HFFc6 (cell line): ENCODE results near the gene KIDINS220. TPM values are rescaled to one million over a fixed set of nuclear protein-coding genes. Genes with fewer than 3 reads are reported as not detected.
"Not testable (repeated sequence)": the region's sequence is repeated elsewhere in the genome, so short reads cannot be mapped to it uniquely, and the experiment has no call there.

Source experiments
- DNase-seq: peaks from one replicate; pipeline ENCODE4 v3.0.0-alpha.2; 2018
- H3K27ac Mint-ChIP-seq: 2 replicates; pipeline ENCODE4 v1.8.0; 2020; ENCODE audit warnings: mild to moderate bottlenecking, mixed read lengths
- H3K27me3 Mint-ChIP-seq: 2 replicates; pipeline ENCODE4 v1.8.0; 2021; ENCODE audit warnings: mild to moderate bottlenecking, moderate library complexity, mixed read lengths; ENCODE audit not compliant: insufficient read depth
- H3K36me3 Mint-ChIP-seq: 2 replicates; pipeline ENCODE4 v1.8.0; 2021; ENCODE audit warnings: low read depth, mixed read lengths
- H3K4me1 Mint-ChIP-seq: 2 replicates; pipeline ENCODE4 v1.8.0; 2020; ENCODE audit warnings: low read depth, mixed read lengths
- H3K4me3 Mint-ChIP-seq: 2 replicates; pipeline ENCODE4 v1.8.0; 2020; ENCODE audit warnings: mild to moderate bottlenecking, moderate library complexity, mixed read lengths
- H3K9me3 Mint-ChIP-seq: 2 replicates; pipeline ENCODE4 v1.8.0; 2020; ENCODE audit warnings: mild to moderate bottlenecking, mixed read lengths
- CTCF ChIP-seq: fragments of 200-600 bp; sonication (generic); IDR thresholded peaks from 2 replicates; pipeline ENCODE4 v1.5.0; 2021; ENCODE audit warnings: antibody characterized with exemption, mild to moderate bottlenecking
- total RNA-seq, 6 experiments: library from RNA; stranded (reverse); fragmentation: NEBNext Ultra II Directional; extraction: Animal tissue kit (Norgen Biotek cat#: 25700); gene quantifications; 2 replicates in 1 of 6; 3 replicates in 5 of 6; pipeline ENCODE4 v1.2.3, GENCODE V29; 2021

KIDINS220 gene
- total RNA-seq, 6 experiments from 2014 or later: 34.5 to 42.2 (median 38.2) TPM

DNA sequence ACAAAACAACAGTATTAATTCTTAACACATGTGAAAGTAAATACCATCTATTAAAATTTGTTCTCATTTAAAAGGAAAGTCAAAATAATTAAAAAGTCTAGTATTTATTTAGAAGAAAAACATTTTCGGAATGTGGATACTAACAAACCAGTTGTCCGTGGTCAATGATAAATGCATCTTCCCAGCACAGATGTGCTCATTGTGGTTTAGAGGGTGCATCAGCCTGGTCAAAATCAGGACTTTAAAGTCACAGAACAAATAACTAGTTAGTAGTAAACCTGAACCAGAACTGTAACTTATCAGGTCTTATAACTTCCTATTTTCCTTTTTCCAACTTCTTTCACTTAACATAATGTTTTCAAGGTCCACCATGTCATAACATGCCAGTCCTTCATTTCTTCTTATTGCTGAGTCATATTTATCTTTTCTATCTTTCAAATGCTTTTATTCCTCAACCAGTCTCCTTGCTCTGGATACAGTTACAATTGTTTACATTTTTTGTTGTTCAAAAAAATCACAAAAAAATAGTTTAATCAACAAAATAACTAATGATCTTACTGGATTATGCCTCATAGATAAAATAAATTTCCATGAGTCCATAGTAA is 99.7 kb downstream of the KIDINS220 start:
- DNase-seq: no peak

DNA sequence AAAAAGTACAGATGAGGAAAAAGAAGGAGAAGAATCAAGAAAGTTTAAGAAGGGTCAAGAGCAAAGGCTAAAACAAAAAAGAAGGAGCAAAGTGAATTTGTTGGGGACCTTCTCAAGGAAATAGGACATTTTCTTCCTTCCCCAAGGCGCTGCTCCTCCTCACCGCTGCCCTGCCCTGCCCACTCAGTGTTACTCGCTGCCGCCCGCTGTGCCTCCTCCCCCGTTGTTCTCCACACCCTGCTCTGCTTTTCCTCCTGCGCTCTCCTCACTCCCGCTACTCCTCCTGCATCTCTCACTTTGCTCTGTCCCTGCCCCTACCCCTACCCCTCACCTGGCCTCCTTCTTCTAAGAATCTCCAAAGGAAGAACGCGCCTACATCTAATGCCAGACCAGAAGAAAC is 104.8 kb downstream of the KIDINS220 start:
- TF ChIP-seq CTCF: no peak
- peaks cover 7% of the 10 kb centered on the region for H3K4me1 Mint-ChIP-seq
- no peaks in the 10 kb centered on the region; the same call in 1 of the 2 replicates for H3K27me3 Mint-ChIP-seq
- DNase-seq: no peak
- H3K4me3 Mint-ChIP-seq: no peak overlapping the region
- H3K9me3 Mint-ChIP-seq: no peaks in the 10 kb centered on the region
- H3K36me3 Mint-ChIP-seq: peaks cover 52% of the 10 kb centered on the region
- H3K27ac Mint-ChIP-seq: no peak overlapping the region

More for the DNA sequence above, 99.7 kb downstream of the KIDINS220 start:
- Mint-ChIP-seq H3K27ac (peak overlapping the region; percentile 34), H3K27me3 (no peaks in the 10 kb centered on the region), H3K36me3 (peaks cover 20% of the 10 kb centered on the region), H3K4me3 (no peak overlapping the region; the same call in 1 of the 2 replicates), H3K4me1 (peaks cover 31% of the 10 kb centered on the region), H3K9me3 (no peaks in the 10 kb centered on the region)
- TF ChIP-seq CTCF: no peak

DNA sequence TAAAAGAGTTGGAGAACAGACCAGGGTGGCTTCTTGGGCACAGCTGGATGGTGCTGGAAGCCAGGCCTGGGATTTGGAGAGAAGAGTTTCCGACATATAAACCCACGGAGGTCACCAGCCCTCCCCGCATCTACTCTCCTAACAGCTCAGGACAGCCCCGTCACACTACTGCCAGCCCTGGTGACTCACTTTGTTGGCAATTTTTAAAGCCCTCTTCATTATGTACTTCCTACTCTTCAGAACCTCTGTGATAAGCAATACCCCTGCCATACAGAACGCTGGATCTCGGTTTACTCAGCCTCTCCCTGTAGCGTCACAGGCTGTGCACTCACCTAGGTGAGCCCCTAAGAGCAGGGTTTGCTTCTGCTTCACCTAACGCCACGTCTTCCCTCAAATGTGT is 107.5 kb downstream of the KIDINS220 start:
- Mint-ChIP-seq H3K4me1 (no peaks in the 10 kb centered on the region), H3K9me3 (no peaks in the 10 kb centered on the region), H3K27me3 (peaks cover 2% of the 10 kb centered on the region), H3K36me3 (peaks cover 45% of the 10 kb centered on the region), H3K4me3 (no peak overlapping the region), H3K27ac (no peak overlapping the region)
- no peak for TF ChIP-seq CTCF
- DNase-seq: no peak

GRCh38 chr2:8729101-8729500 is 108.3 kb downstream of the KIDINS220 start:
- not testable (repeated sequence) for H3K4me1 Mint-ChIP-seq, H3K27ac Mint-ChIP-seq

GRCh38 chr2:8728305-8729015 is 109.0 kb downstream of the KIDINS220 start:
- Mint-ChIP-seq H3K36me3 (peaks cover 39% of the 10 kb centered on the region), H3K27ac (no peak overlapping the region), H3K4me3 (no peak overlapping the region), H3K27me3 (peaks cover 2% of the 10 kb centered on the region), H3K9me3 (no peaks in the 10 kb centered on the region), H3K4me1 (no peaks in the 10 kb centered on the region)
- no peak for DNase-seq
- no peak for TF ChIP-seq CTCF

More at GRCh38 chr2:8729101-8729500, 108.3 kb downstream of the KIDINS220 start:
- H3K27me3 Mint-ChIP-seq, H3K4me3 Mint-ChIP-seq, DNase-seq, H3K9me3 Mint-ChIP-seq: not testable (repeated sequence)
- H3K36me3 Mint-ChIP-seq: peaks cover 44% of the 10 kb centered on the region

GRCh38 chr2:8725838-8726237 is 111.6 kb downstream of the KIDINS220 start:
- Mint-ChIP-seq H3K4me1 (no peaks in the 10 kb centered on the region), H3K27ac (no peak overlapping the region), H3K4me3 (no peak overlapping the region), H3K36me3 (peaks cover 22% of the 10 kb centered on the region), H3K27me3 (peaks cover 6% of the 10 kb centered on the region), H3K9me3 (no peaks in the 10 kb centered on the region)
- no peak for DNase-seq
- TF ChIP-seq CTCF: no peak
